DMS53 (cell line): Measurements from ENCODE around the gene MAP3K9.
A peak's percentile ranks its signal among the peaks of the same experiment; 100 is the strongest.

Experiments used
- DNase-seq: peaks from one replicate; lab custom pipeline; 2025; lab: John Stamatoyannopoulos, UW

Gene MAP3K9

GRCh38 chr14:70785556-70785955, 23.8 kb downstream of the MAP3K9 start:
- no peak for DNase-seq

- DNase-seq, result no peak
Observed at GRCh38 chr14:70784886-70785285, 24.4 kb downstream of the MAP3K9 start.

GRCh38 chr14:70782361-70782760, 27.0 kb downstream of the MAP3K9 start:
- peak; percentile 18 for DNase-seq

- DNase-seq, result no peak
Observed at GRCh38 chr14:70780396-70781075, 28.8 kb downstream of the MAP3K9 start.

- DNase-seq, result no peak
Observed at GRCh38 chr14:70779667-70780066, 29.6 kb downstream of the MAP3K9 start.

GRCh38 chr14:70776197-70776596, 33.1 kb downstream of the MAP3K9 start:
- no peak for DNase-seq

- DNase-seq, result no peak
Observed at GRCh38 chr14:70773182-70773862, 36.0 kb downstream of the MAP3K9 start.

GRCh38 chr14:70771781-70772212, 37.5 kb downstream of the MAP3K9 start:
- DNase-seq, result no peak

- no peak for DNase-seq
Observed at GRCh38 chr14:70770490-70770889, 38.8 kb downstream of the MAP3K9 start.

GRCh38 chr14:70759398-70759797, 49.9 kb downstream of the MAP3K9 start:
- DNase-seq, result no peak

GRCh38 chr14:70755655-70756054, 53.7 kb downstream of the MAP3K9 start:
- DNase-seq, result no peak

GRCh38 chr14:70754991-70755390, 54.3 kb downstream of the MAP3K9 start:
- peak; percentile 38 for DNase-seq

GRCh38 chr14:70753518-70753953, 55.8 kb downstream of the MAP3K9 start:
- DNase-seq, result peak; percentile 85

- no peak for DNase-seq
Observed at GRCh38 chr14:70748422-70748821, 60.9 kb downstream of the MAP3K9 start.

- no peak for DNase-seq
Observed at GRCh38 chr14:70744641-70745040, 64.7 kb downstream of the MAP3K9 start.

GRCh38 chr14:70742316-70742715, 67.0 kb downstream of the MAP3K9 start:
- no peak for DNase-seq

- DNase-seq, result no peak
Observed at GRCh38 chr14:70741482-70741881, 67.8 kb downstream of the MAP3K9 start.

- DNase-seq, result no peak
Observed at GRCh38 chr14:70735043-70735442, 74.3 kb downstream of the MAP3K9 start.

- DNase-seq, result peak; percentile 10
Observed at GRCh38 chr14:70731447-70732239, 77.7 kb downstream of the MAP3K9 start.

- no peak for DNase-seq
Observed at GRCh38 chr14:70730393-70730792, 78.9 kb downstream of the MAP3K9 start.

- DNase-seq, result no peak
Observed at GRCh38 chr14:70726651-70727375, 82.5 kb downstream of the MAP3K9 start.

GRCh38 chr14:70724944-70725343, 84.4 kb downstream of the MAP3K9 start:
- DNase-seq, result no peak
